Keratinocyte (primary cell): Measurements from ENCODE around the gene LIN7B. TPM values are rescaled to one million over a fixed set of nuclear protein-coding genes. Genes with fewer than 3 reads are reported as not detected.

Experiments used
- DNase-seq: peaks from one replicate; pipeline ENCODE4 v3.0.0-alpha.2; 2011; ENCODE audit warnings: low read depth, missing footprints, low spot score
- FAIRE-seq: peaks from 2 replicates; lab custom pipeline; 2011; peaks lifted over from hg19 to GRCh38; lab: Jason Lieb, UNC
- H2AFZ ChIP-seq: 2 replicates; pipeline ENCODE4 v1.6.0; 2012; ENCODE audit warnings: low read length, control low read depth, inconsistent platforms; ENCODE audit not compliant: control insufficient read depth
- H3K27ac ChIP-seq: 2 replicates; pipeline ENCODE4 v1.5.1; 2011; ENCODE audit warnings: low read length; ENCODE audit not compliant: control insufficient read depth, insufficient read depth
- H3K27me3 ChIP-seq: 3 replicates; pipeline ENCODE4 v1.6.0; 2011; ENCODE audit warnings: low read length; ENCODE audit not compliant: control insufficient read depth, insufficient read depth; ENCODE audit errors: extremely low read depth
- H3K36me3 ChIP-seq, 2 experiments: 2 replicates in 1 of 2; 3 replicates in 1 of 2; pipeline ENCODE4 v1.5.1; 2011; ENCODE audit warnings: low read length in 2 of 2, mild to moderate bottlenecking in 1 of 2; ENCODE audit not compliant: control insufficient read depth in 2 of 2, insufficient read depth in 2 of 2; ENCODE audit errors: extremely low read depth in 1 of 2
- H3K4me1 ChIP-seq: 3 replicates; pipeline ENCODE4 v1.5.1; 2011; ENCODE audit warnings: low read length; ENCODE audit not compliant: control insufficient read depth, insufficient read depth; ENCODE audit errors: extremely low read depth
- H3K4me2 ChIP-seq: 3 replicates; pipeline ENCODE4 v1.6.0; 2011; ENCODE audit warnings: low read depth, low read length; ENCODE audit not compliant: control insufficient read depth, insufficient read depth; ENCODE audit errors: extremely low read depth
- H3K4me3 ChIP-seq, 3 experiments: fragments of 200-600 bp in 1 of 3; sonication (generic) in 1 of 3; 2 replicates in 2 of 3; 3 replicates in 1 of 3; pipeline ENCODE4 v1.5.1; 2011 to 2016; ENCODE audit warnings: low read length in 3 of 3, mild to moderate bottlenecking in 3 of 3, control low read depth in 2 of 3, inconsistent platforms in 1 of 3, low read depth in 1 of 3, mixed read lengths in 1 of 3, mixed run types in 1 of 3, moderate library complexity in 1 of 3; ENCODE audit not compliant: control insufficient read depth in 2 of 3, insufficient read depth in 2 of 3; ENCODE audit errors: extremely low read depth in 1 of 3
- H3K79me2 ChIP-seq: 2 replicates; pipeline ENCODE4 v1.6.0; 2012; ENCODE audit warnings: low read length; ENCODE audit not compliant: control insufficient read depth, insufficient read depth
- H3K9ac ChIP-seq: 3 replicates; pipeline ENCODE4 v1.6.0; 2011; ENCODE audit warnings: low read length; ENCODE audit not compliant: control insufficient read depth, insufficient read depth; ENCODE audit errors: extremely low read depth
- H3K9me1 ChIP-seq: 3 replicates; pipeline ENCODE4 v1.6.0; 2011; ENCODE audit warnings: low read length; ENCODE audit not compliant: control insufficient read depth, insufficient read depth; ENCODE audit errors: extremely low read depth
- H3K9me3 ChIP-seq: 2 replicates; pipeline ENCODE4 v1.5.1; 2012; ENCODE audit warnings: low read depth, low read length; ENCODE audit not compliant: control insufficient read depth
- H4K20me1 ChIP-seq: 3 replicates; pipeline ENCODE4 v1.6.0; 2011; ENCODE audit warnings: low read length; ENCODE audit not compliant: control insufficient read depth, insufficient read depth; ENCODE audit errors: extremely low read depth
- EZH2 ChIP-seq: IDR thresholded peaks from one replicate; pipeline ENCODE4 v1.6.1; 2012; ENCODE audit warnings: inconsistent platforms, mild to moderate bottlenecking, low read length, moderate library complexity
- dilution Hi-C: fragments of 300-500 bp; cut with MboI; formaldehyde crosslinking; loops from one replicate; pipeline ENCODE4 v1.7.0; 2020; ENCODE audit warnings: low sequenced_read_pairs; ENCODE audit not compliant: extremely low pct_ligation_motif_present
- polyA plus RNA-seq, 5 experiments: library from polyadenylated mRNA; depleted of rRNA in 3 of 5; stranded (reverse) in 3 of 5; stranded (forward) in 1 of 5; unstranded in 1 of 5; fragments of >200 nt; gene quantifications; 1 replicate in 1 of 5; 2 replicates in 3 of 5; 3 replicates in 1 of 5; pipeline versions ENCODE4 v1.2.1 to v1.2.3, GENCODE V29; 2011 to 2012; ENCODE audit warnings: missing spikeins in 2 of 5, low read depth in 1 of 5, low replicate concordance in 1 of 5
- TF ChIP-seq, protein P1 (sequence below), 3 experiments: IDR thresholded peaks in 1 of 3; conservative IDR thresholded peaks in 1 of 3; optimal IDR thresholded peaks in 1 of 3; 2 replicates in 2 of 3; 3 replicates in 1 of 3; pipeline versions ENCODE3 to v1.5.1; 2011; ENCODE audit warnings: low read length in 3 of 3, mild to moderate bottlenecking in 3 of 3, moderate library complexity in 2 of 3, control low read depth in 1 of 3, inconsistent platforms in 1 of 3; ENCODE audit not compliant: insufficient read depth in 2 of 3; ENCODE audit errors: extremely low read depth in 1 of 3

Gene LIN7B
- polyA plus RNA-seq, 1 donor (not counting 4 experiments of a cell fraction or from before 2014, with no cell fraction given): 1.6 TPM

DNA sequence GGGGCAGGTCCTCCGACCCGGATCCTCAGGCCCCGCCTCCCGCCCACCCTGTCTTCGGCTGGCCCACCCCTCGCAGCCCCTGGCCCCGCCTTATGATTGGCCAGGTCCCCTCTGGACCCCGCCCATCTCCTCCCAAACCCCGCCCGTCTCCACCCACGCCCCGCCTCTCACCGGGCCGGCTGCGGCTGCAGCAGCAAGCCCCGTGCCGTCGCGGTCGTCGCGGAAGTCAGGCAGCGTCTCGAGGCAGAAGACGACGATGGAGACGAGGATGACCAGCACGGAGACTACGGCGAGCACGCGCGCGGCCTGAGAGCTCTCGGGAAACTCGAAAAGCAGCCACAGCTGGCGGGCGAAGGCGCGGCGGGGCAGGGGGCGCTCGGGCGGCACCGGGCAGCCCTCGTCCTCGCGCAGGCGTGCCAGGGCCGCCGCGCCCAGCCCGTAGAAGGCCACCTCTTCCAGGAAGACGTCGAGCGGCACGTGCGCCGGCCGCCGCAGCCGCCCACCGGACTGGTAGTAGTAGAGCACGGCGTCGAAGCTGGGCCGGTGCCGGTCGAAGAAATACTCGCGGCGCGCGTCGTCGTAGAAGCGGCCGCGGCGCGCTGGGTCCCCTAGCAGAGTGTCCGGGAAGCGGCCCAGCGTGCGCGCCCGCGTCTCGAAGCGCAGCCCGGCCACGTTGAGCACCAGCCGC lies 42.2 kb upstream of the LIN7B start:
- Histone ChIP-seq H3K9me3 (no peaks in the 10 kb centered on the region), H3K9me1 (no peaks in the 10 kb centered on the region), H2AFZ (no peak overlapping the region), H3K27me3 (peaks cover 49% of the 10 kb centered on the region), H3K9ac (no peak overlapping the region), H3K4me2 (no peak overlapping the region), H3K36me3 (no peaks in the 10 kb centered on the region), H3K4me3 (no peak overlapping the region), H3K27ac (no peak overlapping the region), H3K4me1 (peaks cover 4% of the 10 kb centered on the region), H3K79me2 (no peaks in the 10 kb centered on the region), H4K20me1 (no peaks in the 10 kb centered on the region)
- no peak for DNase-seq
- dilution Hi-C loops: no loop called here
- TF ChIP-seq, protein P1, sequence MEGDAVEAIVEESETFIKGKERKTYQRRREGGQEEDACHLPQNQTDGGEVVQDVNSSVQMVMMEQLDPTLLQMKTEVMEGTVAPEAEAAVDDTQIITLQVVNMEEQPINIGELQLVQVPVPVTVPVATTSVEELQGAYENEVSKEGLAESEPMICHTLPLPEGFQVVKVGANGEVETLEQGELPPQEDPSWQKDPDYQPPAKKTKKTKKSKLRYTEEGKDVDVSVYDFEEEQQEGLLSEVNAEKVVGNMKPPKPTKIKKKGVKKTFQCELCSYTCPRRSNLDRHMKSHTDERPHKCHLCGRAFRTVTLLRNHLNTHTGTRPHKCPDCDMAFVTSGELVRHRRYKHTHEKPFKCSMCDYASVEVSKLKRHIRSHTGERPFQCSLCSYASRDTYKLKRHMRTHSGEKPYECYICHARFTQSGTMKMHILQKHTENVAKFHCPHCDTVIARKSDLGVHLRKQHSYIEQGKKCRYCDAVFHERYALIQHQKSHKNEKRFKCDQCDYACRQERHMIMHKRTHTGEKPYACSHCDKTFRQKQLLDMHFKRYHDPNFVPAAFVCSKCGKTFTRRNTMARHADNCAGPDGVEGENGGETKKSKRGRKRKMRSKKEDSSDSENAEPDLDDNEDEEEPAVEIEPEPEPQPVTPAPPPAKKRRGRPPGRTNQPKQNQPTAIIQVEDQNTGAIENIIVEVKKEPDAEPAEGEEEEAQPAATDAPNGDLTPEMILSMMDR (optimal IDR thresholded peaks at IDR 0.05 in 1 of 3, IDR thresholded peaks at IDR 0.05 in 1 of 3, conservative IDR thresholded peaks at IDR 0.05 in 1 of 3; ENCODE audit: extremely low read depth in 1 of 3, insufficient read depth in 2 of 3, low read length in 3 of 3): no peak
- peak; percentile 77 for TF ChIP-seq EZH2
- FAIRE-seq: no peak

DNA sequence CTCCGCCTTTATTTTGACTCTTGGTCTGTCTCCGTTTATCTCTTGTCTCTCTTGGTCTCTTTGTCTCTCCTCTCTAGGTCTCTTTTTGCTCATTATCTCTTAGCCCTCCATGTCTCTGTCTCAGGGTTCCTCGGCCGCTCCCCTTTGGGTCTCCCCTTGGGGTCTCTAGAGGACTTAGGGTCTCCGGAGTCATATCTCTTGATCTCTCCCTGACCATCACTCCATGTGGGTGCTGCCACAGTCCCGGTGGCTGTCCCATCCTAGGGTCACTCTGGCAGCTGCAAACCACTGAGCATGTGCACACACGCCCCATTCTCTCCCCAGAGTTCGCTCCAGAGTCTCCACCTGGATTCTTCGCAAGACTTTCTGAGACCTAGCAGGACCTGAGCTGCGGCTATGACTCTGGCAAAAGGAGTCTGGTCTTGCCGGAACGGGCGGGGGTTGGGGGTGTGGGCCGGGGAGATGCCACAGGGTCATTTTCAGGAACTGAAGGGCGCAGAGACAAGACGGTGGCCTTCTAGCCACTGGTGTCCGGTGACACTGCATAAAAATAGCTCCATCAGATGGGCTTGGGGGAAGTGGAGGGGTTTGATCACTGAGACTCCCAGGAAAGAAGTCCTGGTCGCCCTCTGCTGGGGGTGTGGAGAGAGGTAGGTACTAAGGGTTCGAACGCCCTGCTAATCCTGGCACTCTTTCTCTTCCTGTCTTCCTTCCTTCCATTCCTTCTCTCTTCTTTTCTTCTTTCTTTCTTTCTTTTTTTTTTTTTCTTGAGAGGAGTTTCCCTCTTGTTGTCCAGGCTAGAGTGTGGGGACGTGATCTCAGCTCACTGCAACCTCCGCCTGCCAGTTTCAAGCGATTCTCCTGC lies 40.4 kb upstream of the LIN7B start:
- H3K9ac ChIP-seq: no peak overlapping the region
- no peaks in the 10 kb centered on the region for H3K9me1 ChIP-seq
- no peaks in the 10 kb centered on the region for H4K20me1 ChIP-seq
- H3K4me1 ChIP-seq: peaks cover 4% of the 10 kb centered on the region
- no peaks in the 10 kb centered on the region for H3K9me3 ChIP-seq
- FAIRE-seq: peak; percentile 71
- peaks cover 42% of the 10 kb centered on the region for H3K27me3 ChIP-seq
- no peaks in the 10 kb centered on the region for H3K36me3 ChIP-seq
- H3K4me2 ChIP-seq: peak overlapping the region; percentile 51
- dilution Hi-C loops: no loop called here
- peak; percentile 15 for TF ChIP-seq EZH2
- TF ChIP-seq, protein P1 (optimal IDR thresholded peaks at IDR 0.05 in 1 of 3, IDR thresholded peaks at IDR 0.05 in 1 of 3, conservative IDR thresholded peaks at IDR 0.05 in 1 of 3; ENCODE audit: extremely low read depth in 1 of 3, insufficient read depth in 2 of 3, low read length in 3 of 3): peak; percentile 58 to 67 (median 65)
- no peak for DNase-seq
- no peak overlapping the region for H3K27ac ChIP-seq
- peak overlapping the region in 2 of 3 experiments; percentile 5 to 7 for H3K4me3 ChIP-seq
- H3K79me2 ChIP-seq: no peaks in the 10 kb centered on the region
- H2AFZ ChIP-seq: no peak overlapping the region
